ENCODE data around the gene CAPZA2.

CAPZA2 gene

DNA sequence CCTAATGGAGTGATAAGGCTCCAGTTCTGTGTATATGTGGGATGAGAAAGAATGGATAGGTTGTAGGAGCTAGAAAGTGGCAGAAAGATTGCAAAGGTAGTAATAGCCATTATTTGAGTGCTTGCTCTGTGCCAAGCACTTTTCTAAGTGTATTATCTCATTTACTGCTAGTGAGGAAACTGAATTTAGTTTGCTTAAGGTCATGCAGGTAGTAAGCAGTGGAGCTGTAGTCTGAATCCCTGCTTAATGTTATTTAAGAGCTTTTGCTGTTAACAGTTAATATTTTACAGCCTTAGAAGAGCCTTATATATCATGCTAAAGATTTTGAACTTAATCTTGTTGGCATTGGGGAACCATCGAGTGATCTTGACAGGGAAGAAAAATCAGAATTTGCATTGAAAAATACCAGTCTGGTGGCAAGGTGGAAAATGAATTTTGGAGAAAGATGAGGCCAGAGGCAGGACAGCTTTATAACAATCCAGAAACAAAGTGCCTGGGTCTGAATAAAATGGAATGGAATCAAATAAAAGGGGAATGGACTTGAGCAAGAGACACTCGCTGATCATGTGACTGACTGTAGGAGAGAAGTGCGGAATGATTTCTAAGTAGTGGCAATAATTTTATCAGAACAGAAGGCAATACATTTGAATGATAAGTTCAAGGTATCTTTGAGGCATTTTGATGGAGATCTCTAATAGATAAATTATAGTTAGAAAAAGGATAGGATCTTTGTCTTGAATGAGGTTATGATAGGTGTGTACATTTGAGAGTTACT is 15.2 kb downstream of the CAPZA2 start:
- ATAC-seq, result no peak
- no peak for TF ChIP-seq CSDC2 (CRISPR knock-in tag; IDR thresholded peaks at IDR 0.05)
- TF ChIP-seq RARB (CRISPR knock-in tag; IDR thresholded peaks at IDR 0.05), result no peak
- no peak for TF ChIP-seq BACH2 (CRISPR knock-in tag; IDR thresholded peaks at IDR 0.05; ENCODE audit: borderline replicate concordance)
- TF ChIP-seq, protein P1, sequence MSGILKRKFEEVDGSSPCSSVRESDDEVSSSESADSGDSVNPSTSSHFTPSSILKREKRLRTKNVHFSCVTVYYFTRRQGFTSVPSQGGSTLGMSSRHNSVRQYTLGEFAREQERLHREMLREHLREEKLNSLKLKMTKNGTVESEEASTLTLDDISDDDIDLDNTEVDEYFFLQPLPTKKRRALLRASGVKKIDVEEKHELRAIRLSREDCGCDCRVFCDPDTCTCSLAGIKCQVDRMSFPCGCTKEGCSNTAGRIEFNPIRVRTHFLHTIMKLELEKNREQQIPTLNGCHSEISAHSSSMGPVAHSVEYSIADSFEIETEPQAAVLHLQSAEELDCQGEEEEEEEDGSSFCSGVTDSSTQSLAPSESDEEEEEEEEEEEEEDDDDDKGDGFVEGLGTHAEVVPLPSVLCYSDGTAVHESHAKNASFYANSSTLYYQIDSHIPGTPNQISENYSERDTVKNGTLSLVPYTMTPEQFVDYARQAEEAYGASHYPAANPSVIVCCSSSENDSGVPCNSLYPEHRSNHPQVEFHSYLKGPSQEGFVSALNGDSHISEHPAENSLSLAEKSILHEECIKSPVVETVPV (CRISPR knock-in tag; IDR thresholded peaks at IDR 0.05), result no peak
- TF ChIP-seq, protein P2, sequence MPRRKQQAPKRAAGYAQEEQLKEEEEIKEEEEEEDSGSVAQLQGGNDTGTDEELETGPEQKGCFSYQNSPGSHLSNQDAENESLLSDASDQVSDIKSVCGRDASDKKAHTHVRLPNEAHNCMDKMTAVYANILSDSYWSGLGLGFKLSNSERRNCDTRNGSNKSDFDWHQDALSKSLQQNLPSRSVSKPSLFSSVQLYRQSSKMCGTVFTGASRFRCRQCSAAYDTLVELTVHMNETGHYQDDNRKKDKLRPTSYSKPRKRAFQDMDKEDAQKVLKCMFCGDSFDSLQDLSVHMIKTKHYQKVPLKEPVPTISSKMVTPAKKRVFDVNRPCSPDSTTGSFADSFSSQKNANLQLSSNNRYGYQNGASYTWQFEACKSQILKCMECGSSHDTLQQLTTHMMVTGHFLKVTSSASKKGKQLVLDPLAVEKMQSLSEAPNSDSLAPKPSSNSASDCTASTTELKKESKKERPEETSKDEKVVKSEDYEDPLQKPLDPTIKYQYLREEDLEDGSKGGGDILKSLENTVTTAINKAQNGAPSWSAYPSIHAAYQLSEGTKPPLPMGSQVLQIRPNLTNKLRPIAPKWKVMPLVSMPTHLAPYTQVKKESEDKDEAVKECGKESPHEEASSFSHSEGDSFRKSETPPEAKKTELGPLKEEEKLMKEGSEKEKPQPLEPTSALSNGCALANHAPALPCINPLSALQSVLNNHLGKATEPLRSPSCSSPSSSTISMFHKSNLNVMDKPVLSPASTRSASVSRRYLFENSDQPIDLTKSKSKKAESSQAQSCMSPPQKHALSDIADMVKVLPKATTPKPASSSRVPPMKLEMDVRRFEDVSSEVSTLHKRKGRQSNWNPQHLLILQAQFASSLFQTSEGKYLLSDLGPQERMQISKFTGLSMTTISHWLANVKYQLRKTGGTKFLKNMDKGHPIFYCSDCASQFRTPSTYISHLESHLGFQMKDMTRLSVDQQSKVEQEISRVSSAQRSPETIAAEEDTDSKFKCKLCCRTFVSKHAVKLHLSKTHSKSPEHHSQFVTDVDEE (CRISPR knock-in tag; IDR thresholded peaks at IDR 0.05), result no peak
- no peak for TF ChIP-seq ZNF8 (CRISPR knock-in tag; IDR thresholded peaks at IDR 0.05)
- no peak for TF ChIP-seq PPARA (CRISPR knock-in tag; IDR thresholded peaks at IDR 0.05; ENCODE audit: borderline replicate concordance)
- no peak for TF ChIP-seq ESRRG (CRISPR knock-in tag; IDR thresholded peaks at IDR 0.05)
- TF ChIP-seq, protein P3, sequence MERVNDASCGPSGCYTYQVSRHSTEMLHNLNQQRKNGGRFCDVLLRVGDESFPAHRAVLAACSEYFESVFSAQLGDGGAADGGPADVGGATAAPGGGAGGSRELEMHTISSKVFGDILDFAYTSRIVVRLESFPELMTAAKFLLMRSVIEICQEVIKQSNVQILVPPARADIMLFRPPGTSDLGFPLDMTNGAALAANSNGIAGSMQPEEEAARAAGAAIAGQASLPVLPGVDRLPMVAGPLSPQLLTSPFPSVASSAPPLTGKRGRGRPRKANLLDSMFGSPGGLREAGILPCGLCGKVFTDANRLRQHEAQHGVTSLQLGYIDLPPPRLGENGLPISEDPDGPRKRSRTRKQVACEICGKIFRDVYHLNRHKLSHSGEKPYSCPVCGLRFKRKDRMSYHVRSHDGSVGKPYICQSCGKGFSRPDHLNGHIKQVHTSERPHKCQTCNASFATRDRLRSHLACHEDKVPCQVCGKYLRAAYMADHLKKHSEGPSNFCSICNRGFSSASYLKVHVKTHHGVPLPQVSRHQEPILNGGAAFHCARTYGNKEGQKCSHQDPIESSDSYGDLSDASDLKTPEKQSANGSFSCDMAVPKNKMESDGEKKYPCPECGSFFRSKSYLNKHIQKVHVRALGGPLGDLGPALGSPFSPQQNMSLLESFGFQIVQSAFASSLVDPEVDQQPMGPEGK (CRISPR knock-in tag; IDR thresholded peaks at IDR 0.05; ENCODE audit: borderline replicate concordance), result no peak
- no peak for TF ChIP-seq ZNF565 (CRISPR knock-in tag; conservative IDR thresholded peaks at IDR 0.05; ENCODE audit: low read depth)
- no peak for TF ChIP-seq TOX (CRISPR knock-in tag; IDR thresholded peaks at IDR 0.05; ENCODE audit: borderline replicate concordance)
- no peak for TF ChIP-seq OSR1 (CRISPR knock-in tag; IDR thresholded peaks at IDR 0.05)
- no peak for TF ChIP-seq ZC3H10 (CRISPR knock-in tag; IDR thresholded peaks at IDR 0.05)
- TF ChIP-seq ZNF70 (CRISPR knock-in tag; IDR thresholded peaks at IDR 0.05), result no peak
- no peak for TF ChIP-seq SNAI2 (CRISPR knock-in tag; IDR thresholded peaks at IDR 0.05)
- no peak for TF ChIP-seq ISL1 (CRISPR knock-in tag; IDR thresholded peaks at IDR 0.05)
- no peak for TF ChIP-seq ARNTL (CRISPR knock-in tag; IDR thresholded peaks at IDR 0.05; ENCODE audit: borderline replicate concordance, low read depth)
- TF ChIP-seq ZFP30 (CRISPR knock-in tag; IDR thresholded peaks at IDR 0.05), result no peak
- no peak for TF ChIP-seq ZFP3 (CRISPR knock-in tag; IDR thresholded peaks at IDR 0.05)

DNA sequence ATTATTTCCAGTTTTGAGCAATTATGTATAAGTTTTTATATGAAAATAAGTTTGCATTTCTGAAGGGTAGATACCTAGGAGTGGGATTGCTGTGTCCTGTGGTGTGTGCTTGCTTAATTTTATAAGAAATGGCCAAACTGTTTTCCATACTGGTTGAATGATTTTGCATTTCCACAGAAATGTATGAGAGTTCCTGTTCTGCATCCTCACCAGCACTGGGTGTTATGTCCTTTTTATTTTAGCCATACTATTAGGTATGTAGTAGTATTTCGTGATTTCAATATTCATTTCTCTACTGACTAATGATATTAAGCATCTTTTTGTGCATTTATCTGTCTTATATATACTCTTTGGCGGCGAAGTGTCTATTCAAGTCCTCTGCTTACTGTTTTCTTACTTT is 22.3 kb downstream of the CAPZA2 start:
- ATAC-seq, result no peak
- TF ChIP-seq, protein P4, sequence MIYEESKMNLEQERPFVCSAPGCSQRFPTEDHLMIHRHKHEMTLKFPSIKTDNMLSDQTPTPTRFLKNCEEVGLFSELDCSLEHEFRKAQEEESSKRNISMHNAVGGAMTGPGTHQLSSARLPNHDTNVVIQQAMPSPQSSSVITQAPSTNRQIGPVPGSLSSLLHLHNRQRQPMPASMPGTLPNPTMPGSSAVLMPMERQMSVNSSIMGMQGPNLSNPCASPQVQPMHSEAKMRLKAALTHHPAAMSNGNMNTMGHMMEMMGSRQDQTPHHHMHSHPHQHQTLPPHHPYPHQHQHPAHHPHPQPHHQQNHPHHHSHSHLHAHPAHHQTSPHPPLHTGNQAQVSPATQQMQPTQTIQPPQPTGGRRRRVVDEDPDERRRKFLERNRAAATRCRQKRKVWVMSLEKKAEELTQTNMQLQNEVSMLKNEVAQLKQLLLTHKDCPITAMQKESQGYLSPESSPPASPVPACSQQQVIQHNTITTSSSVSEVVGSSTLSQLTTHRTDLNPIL (CRISPR knock-in tag; IDR thresholded peaks at IDR 0.05; ENCODE audit: low read depth), result no peak
- TF ChIP-seq, protein P1 (CRISPR knock-in tag; IDR thresholded peaks at IDR 0.05), result no peak
- TF ChIP-seq OSR1 (CRISPR knock-in tag; IDR thresholded peaks at IDR 0.05) (no peak), ZNF565 (CRISPR knock-in tag; conservative IDR thresholded peaks at IDR 0.05; ENCODE audit: low read depth) (no peak), ZNF8 (CRISPR knock-in tag; IDR thresholded peaks at IDR 0.05) (no peak)

DNA sequence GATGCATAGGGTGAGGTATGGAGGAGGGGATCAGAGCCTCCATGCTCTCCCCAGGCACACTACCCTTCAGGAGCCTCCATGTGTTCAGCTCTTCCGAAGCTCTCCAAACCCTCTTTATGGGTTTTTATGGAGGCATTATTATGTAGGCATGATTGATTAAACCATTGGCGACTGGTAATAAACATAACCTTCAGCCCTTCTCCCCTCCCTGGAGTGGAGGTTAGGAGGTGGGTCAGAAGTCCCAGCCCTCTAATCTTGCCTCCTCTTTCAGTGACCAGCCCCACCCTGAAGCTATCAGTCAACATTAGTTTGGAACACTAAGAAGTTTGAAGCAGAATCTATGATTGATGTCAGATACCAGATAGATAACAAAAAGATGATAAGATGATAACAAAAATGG is 23.3 kb downstream of the CAPZA2 start:
- TF ChIP-seq PPARA (CRISPR knock-in tag; IDR thresholded peaks at IDR 0.05; ENCODE audit: borderline replicate concordance) (no peak), ESRRG (CRISPR knock-in tag; IDR thresholded peaks at IDR 0.05) (no peak), CSDC2 (CRISPR knock-in tag; IDR thresholded peaks at IDR 0.05) (no peak)
- TF ChIP-seq, protein P3 (CRISPR knock-in tag; IDR thresholded peaks at IDR 0.05; ENCODE audit: borderline replicate concordance), result no peak
- TF ChIP-seq, protein P4 (CRISPR knock-in tag; IDR thresholded peaks at IDR 0.05; ENCODE audit: low read depth), result no peak
- ATAC-seq, result no peak

Measured in SK-N-SH treated with all-trans-retinoic acid at 6 μM for 48 hours (cell line).